Hepatocyte (in vitro differentiated cells): ENCODE measurements around the gene SLC4A11. TPM values are rescaled to one million over a fixed set of nuclear protein-coding genes. Genes with fewer than 3 reads are reported as not detected.

ENCODE experiments used
- DNase-seq: peaks from one replicate; pipeline ENCODE4 v3.0.0-alpha.2; 2016; ENCODE audit warnings: low spot score
- H2AFZ ChIP-seq: fragments of 200-600 bp; sonication (generic); 2 replicates; pipeline ENCODE4 v1.6.0; 2016; ENCODE audit warnings: antibody characterized with exemption, mild to moderate bottlenecking
- H3K27ac ChIP-seq: fragments of 200-600 bp; sonication (generic); 2 replicates; pipeline ENCODE4 v1.5.1; 2016; ENCODE audit warnings: mild to moderate bottlenecking
- H3K27me3 ChIP-seq: fragments of 200-600 bp; sonication (generic); 2 replicates; pipeline ENCODE4 v1.6.1; 2016
- H3K36me3 ChIP-seq: fragments of 200-600 bp; sonication (generic); replicated peaks from 2 replicates; pipeline ENCODE4 v1.5.1; 2016; ENCODE audit warnings: low read depth; ENCODE audit not compliant: insufficient read depth
- H3K4me1 ChIP-seq: fragments of 200-600 bp; sonication (generic); 2 replicates; pipeline ENCODE4 v1.5.1; 2016; ENCODE audit warnings: mild to moderate bottlenecking, moderate library complexity; ENCODE audit not compliant: insufficient read depth
- H3K4me2 ChIP-seq: fragments of 200-600 bp; sonication (generic); 2 replicates; pipeline ENCODE4 v1.6.0; 2016
- H3K4me3 ChIP-seq: fragments of 200-600 bp; sonication (generic); 2 replicates; pipeline ENCODE4 v1.5.1; 2016; ENCODE audit warnings: mild to moderate bottlenecking
- H3K79me2 ChIP-seq: fragments of 200-600 bp; sonication (generic); 2 replicates; pipeline ENCODE4 v1.6.0; 2017; ENCODE audit warnings: mild to moderate bottlenecking
- H3K9me2 ChIP-seq: fragments of 200-600 bp; sonication (generic); replicated peaks from 2 replicates; pipeline ENCODE4 v1.6.0; 2017; ENCODE audit warnings: mild to moderate bottlenecking; ENCODE audit not compliant: insufficient read depth
- H3K9me3 ChIP-seq: fragments of 200-600 bp; sonication (generic); 2 replicates; pipeline ENCODE4 v1.5.1; 2016; ENCODE audit warnings: low read depth, mild to moderate bottlenecking
- H4K20me1 ChIP-seq: fragments of 200-600 bp; sonication (generic); 2 replicates; pipeline ENCODE4 v1.6.0; 2016; ENCODE audit warnings: mild to moderate bottlenecking; ENCODE audit not compliant: insufficient read depth, poor library complexity, severe bottlenecking
- EZH2 ChIP-seq: fragments of 200-600 bp; sonication (generic); IDR thresholded peaks from 2 replicates; pipeline ENCODE4 v1.6.1; 2016; ENCODE audit warnings: antibody characterized with exemption, mild to moderate bottlenecking, borderline replicate concordance
- EZH2phosphoT487 ChIP-seq: fragments of 200-600 bp; sonication (generic); IDR thresholded peaks from one replicate; pipeline ENCODE4 v1.6.1; 2018; ENCODE audit warnings: antibody characterized with exemption, mild to moderate bottlenecking, low read depth, moderate library complexity; ENCODE audit not compliant: unreplicated experiment, severe bottlenecking
- WGBS: methylation state at CpG from one replicate; pipeline ENCODE4 v1.1.6; 2016; ENCODE audit warnings: low lambda C conversion rate; ENCODE audit errors: missing lambda C conversion rate; 5-methylcytosine and 5-hydroxymethylcytosine counted together
- polyA plus RNA-seq: library from polyadenylated mRNA; unstranded; fragments of >200 nt; fragmentation: Nextera tagmentation; extraction: Ambion mirVana; gene quantifications from 2 replicates; pipeline ENCODE4 v1.2.1, GENCODE V29; 2016
- total RNA-seq: library from RNA; depleted of rRNA; stranded (reverse); fragments of >200 nt; gene quantifications from 2 replicates; pipeline ENCODE4 v1.2.3, GENCODE V29; 2014
- TF ChIP-seq, protein P1 (sequence below): fragments of 200-600 bp; sonication (generic); IDR thresholded peaks from 2 replicates; pipeline ENCODE4 v1.5.1; 2016; ENCODE audit warnings: antibody characterized with exemption, mild to moderate bottlenecking; ENCODE audit not compliant: poor library complexity

The SLC4A11 gene
- total and polyA plus RNA-seq, 2 experiments from 2014 or later = 0.37 to 1.3 TPM

DNA sequence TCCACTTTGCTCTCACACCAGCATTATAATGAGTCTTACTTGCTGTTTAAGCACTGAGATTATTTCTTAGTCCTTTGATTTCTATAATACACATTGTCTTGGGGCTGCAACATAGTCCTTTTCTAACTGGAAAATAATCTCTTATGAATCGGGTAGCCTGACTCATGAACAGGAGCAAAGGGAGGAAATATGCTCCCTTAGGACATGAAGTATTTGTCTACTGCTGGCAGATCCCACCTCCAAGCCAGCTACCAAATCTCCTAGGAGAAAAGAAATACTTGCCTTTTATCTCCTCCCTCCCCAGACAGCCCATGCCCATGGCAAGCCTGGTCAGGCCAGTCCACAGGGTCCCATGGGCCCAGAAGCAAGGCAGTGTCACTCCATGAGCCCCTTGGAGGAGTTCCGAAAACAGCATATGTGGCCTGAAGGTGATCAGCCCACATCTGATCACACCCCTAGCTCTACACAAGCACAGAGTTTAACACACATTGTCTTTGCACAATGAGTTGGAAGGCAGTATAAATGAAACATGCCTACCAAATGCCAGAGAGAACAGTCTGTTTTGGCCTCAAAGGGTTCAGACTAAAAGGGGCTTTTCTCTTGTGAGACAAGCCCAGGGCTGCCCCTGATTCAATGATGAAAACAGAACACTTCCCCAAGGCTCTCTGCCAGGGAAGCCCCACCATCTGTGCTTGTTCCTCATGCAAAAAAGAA lies 37.1 kb upstream of the SLC4A11 start:
- no peak overlapping the region for H2AFZ ChIP-seq
- H4K20me1 ChIP-seq = no peaks in the 10 kb centered on the region
- no peaks in the 10 kb centered on the region for H3K27me3 ChIP-seq
- no peak overlapping the region for H3K4me2 ChIP-seq
- H3K4me1 ChIP-seq = no peaks in the 10 kb centered on the region
- no peaks in the 10 kb centered on the region for H3K9me2 ChIP-seq
- TF ChIP-seq, protein P1, sequence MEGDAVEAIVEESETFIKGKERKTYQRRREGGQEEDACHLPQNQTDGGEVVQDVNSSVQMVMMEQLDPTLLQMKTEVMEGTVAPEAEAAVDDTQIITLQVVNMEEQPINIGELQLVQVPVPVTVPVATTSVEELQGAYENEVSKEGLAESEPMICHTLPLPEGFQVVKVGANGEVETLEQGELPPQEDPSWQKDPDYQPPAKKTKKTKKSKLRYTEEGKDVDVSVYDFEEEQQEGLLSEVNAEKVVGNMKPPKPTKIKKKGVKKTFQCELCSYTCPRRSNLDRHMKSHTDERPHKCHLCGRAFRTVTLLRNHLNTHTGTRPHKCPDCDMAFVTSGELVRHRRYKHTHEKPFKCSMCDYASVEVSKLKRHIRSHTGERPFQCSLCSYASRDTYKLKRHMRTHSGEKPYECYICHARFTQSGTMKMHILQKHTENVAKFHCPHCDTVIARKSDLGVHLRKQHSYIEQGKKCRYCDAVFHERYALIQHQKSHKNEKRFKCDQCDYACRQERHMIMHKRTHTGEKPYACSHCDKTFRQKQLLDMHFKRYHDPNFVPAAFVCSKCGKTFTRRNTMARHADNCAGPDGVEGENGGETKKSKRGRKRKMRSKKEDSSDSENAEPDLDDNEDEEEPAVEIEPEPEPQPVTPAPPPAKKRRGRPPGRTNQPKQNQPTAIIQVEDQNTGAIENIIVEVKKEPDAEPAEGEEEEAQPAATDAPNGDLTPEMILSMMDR = no peak
- TF ChIP-seq EZH2 (no peak), EZH2phosphoT487 (no peak)
- H3K79me2 ChIP-seq = no peaks in the 10 kb centered on the region
- DNase-seq = no peak
- 98% methylated on average over 2 of the region's 2 CpGs for WGBS
- H3K27ac ChIP-seq = no peak overlapping the region
- H3K9me3 ChIP-seq = no peaks in the 10 kb centered on the region
- no peak overlapping the region for H3K4me3 ChIP-seq
- H3K36me3 ChIP-seq = peaks cover 3% of the 10 kb centered on the region

DNA sequence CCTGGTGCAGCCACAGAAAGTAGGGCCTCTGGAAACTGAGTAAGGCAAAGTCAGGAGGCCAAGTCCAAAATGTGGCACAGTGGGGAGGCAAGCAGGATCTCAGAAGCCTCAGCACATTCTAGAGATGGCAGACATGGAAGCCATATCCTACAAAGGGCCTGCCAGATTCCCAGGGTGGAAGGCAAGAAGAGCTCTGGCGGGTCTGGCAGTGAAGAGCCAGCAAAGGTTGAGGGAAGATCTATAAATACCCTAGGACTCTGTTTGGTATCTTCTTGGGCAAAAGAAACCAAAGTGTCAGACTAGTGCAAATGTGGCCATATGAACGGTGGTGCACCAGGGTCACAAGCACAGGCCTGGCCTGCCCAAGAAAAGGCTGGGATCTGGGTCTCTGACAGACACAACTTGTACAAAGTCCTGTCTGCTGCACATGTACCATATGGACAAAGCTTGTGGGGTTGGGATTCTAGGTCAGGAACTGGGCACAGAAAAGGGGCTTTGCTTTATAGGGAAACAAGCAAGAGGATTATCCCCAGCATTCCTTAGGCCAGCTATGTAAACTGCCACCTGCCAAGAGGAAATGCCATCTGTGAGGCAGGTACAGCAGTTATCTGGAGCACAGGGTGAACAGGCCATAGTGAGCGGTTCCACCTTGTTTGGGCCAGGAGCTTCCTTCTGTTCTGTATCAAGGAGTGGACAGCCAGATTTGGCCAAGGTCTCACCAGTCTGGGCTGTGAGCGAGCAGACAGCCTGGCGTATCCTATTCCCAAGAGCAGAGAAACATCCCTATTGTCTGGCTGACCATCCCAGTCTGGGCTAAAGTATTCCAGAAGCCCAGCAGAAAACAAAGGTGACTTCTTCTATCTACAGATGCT lies 36.3 kb upstream of the SLC4A11 start:
- Histone ChIP-seq H3K4me1 (no peaks in the 10 kb centered on the region), H3K27ac (no peak overlapping the region), H3K4me2 (no peak overlapping the region), H3K79me2 (no peaks in the 10 kb centered on the region), H3K36me3 (peaks cover 3% of the 10 kb centered on the region), H2AFZ (no peak overlapping the region), H3K4me3 (no peak overlapping the region), H3K9me3 (no peaks in the 10 kb centered on the region), H3K27me3 (no peaks in the 10 kb centered on the region), H4K20me1 (no peaks in the 10 kb centered on the region), H3K9me2 (no peaks in the 10 kb centered on the region)
- DNase-seq = no peak
- no peak for TF ChIP-seq EZH2
- TF ChIP-seq, protein P1 = no peak
- no peak for TF ChIP-seq EZH2phosphoT487
- 100% methylated on average over 5 of the region's 5 CpGs for WGBS

DNA sequence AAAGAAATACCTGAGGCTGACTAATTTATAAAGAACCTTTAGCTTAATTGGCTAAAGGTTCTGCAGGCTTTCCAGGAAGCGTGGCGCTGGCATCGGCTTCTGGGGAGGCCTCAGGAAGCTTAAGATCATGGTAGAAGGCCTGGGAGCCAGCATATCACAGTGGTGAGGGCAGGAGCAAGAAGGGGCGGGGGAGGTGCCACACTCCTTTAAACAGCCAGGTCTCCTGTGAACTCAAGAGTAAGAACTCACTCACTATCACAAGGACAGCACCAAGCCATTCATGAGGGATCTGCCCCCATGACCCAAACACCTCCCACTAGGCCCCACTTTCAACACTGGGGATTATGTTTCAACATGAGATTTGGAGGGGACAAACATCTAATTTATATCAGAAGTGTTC lies 34.4 kb upstream of the SLC4A11 start:
- TF ChIP-seq EZH2 = no peak
- TF ChIP-seq, protein P1 = no peak
- no peak for TF ChIP-seq EZH2phosphoT487
- WGBS = 91% methylated on average over 4 of the region's 4 CpGs

More for the DNA sequence above, 34.4 kb upstream of the SLC4A11 start:
- H3K79me2 ChIP-seq = no peaks in the 10 kb centered on the region
- no peak overlapping the region for H3K4me2 ChIP-seq
- peaks cover 3% of the 10 kb centered on the region for H3K36me3 ChIP-seq
- no peaks in the 10 kb centered on the region for H3K27me3 ChIP-seq
- no peaks in the 10 kb centered on the region for H4K20me1 ChIP-seq
- no peak overlapping the region for H3K27ac ChIP-seq
- no peak overlapping the region for H2AFZ ChIP-seq
- H3K4me1 ChIP-seq = no peaks in the 10 kb centered on the region
- H3K9me2 ChIP-seq = no peaks in the 10 kb centered on the region
- H3K4me3 ChIP-seq = no peak overlapping the region
- H3K9me3 ChIP-seq = no peaks in the 10 kb centered on the region
- no peak for DNase-seq
